Measurements from ENCODE around the gene ASPM. TPM values are rescaled to one million over a fixed set of nuclear protein-coding genes. Genes with fewer than 3 reads are reported as not detected.

ASPM gene
- total and polyA plus RNA-seq, 2 of the 4 experiments (the other 2 are of a cell fraction): 7.1 to 27.8 TPM

- no peak for ATAC-seq (ENCODE audit: low read depth)
- Histone ChIP-seq H2AFZ (replicated peaks; ENCODE audit: low read length, poor library complexity) (no peak overlapping the region), H3K4me2 (ENCODE audit: low read depth, low read length) (no peak overlapping the region), H3K9me1 (ENCODE audit: insufficient read depth, low read length) (no peaks in the 10 kb centered on the region), H3K23ac (ENCODE audit: low read depth, low read length) (no peak overlapping the region), H3K9ac (ENCODE audit: low read depth, low read length) (no peak overlapping the region), H2BK15ac (ENCODE audit: low read depth, low read length) (no peak overlapping the region), H4K20me1 (ENCODE audit: insufficient read depth, low read length) (no peaks in the 10 kb centered on the region), H2BK120ac (ENCODE audit: low read depth, low read length) (no peak overlapping the region), H3K27me3 (ENCODE audit: control insufficient read depth, insufficient read depth, low read length) (no peaks in the 10 kb centered on the region), H3K56ac (ENCODE audit: extremely low read depth, insufficient read depth, low read length) (no peak overlapping the region), H4K8ac (ENCODE audit: low read depth in 2 of 2, low read length in 2 of 2) (no peak overlapping the region), H3K14ac (replicated peaks; ENCODE audit: low read depth, low read length) (no peak overlapping the region), H3K79me1 (ENCODE audit: low read depth in 1 of 2, low read length in 2 of 2) (no peaks in the 10 kb centered on the region), H3K18ac (ENCODE audit: low read depth, low read length) (no peak overlapping the region), H3K9me3 (ENCODE audit: control insufficient read depth, insufficient read depth, low read length) (no peaks in the 10 kb centered on the region), H2BK5ac (ENCODE audit: low read depth, low read length, poor library complexity, severe bottlenecking) (no peak overlapping the region), H4K5ac (ENCODE audit: low read depth, low read length) (no peak overlapping the region), H3K36me3 (ENCODE audit: control insufficient read depth, insufficient read depth, low read length) (no peaks in the 10 kb centered on the region), H4K91ac (ENCODE audit: insufficient read depth, low read depth, low read length) (no peak overlapping the region), H3K4me1 (ENCODE audit: control insufficient read depth, insufficient read depth, low read length) (no peaks in the 10 kb centered on the region), H2AK9ac (replicated peaks; ENCODE audit: low read depth, low read length, poor library complexity) (no peak overlapping the region), H2BK20ac (ENCODE audit: low read depth, low read length) (no peak overlapping the region), H2AK5ac (ENCODE audit: low read depth, low read length) (no peak overlapping the region), H3K4ac (ENCODE audit: low read depth, low read length) (no peak overlapping the region), H3K27ac (ENCODE audit: insufficient read depth, low read length) (no peak overlapping the region), H3K4me3 (ENCODE audit: insufficient read depth, low read depth, low read length) (no peak overlapping the region)
- intact Hi-C loops (cut with micrococcal nuclease): no loop called here
- dilution Hi-C loops (cut with HindIII; ENCODE audit: low sequenced_read_pairs, unreplicated experiment): no loop called here
- no peak for DNase-seq
- TF ChIP-seq RFX5 (IDR thresholded peaks at IDR 0.05; ENCODE audit: low read depth, low read length) (no peak), RAD21 (IDR thresholded peaks at IDR 0.05; ENCODE audit: low read length) (no peak), NFE2L2 (IDR thresholded peaks at IDR 0.05; ENCODE audit: low read depth, low read length) (no peak), CHD1 (IDR thresholded peaks at IDR 0.05; ENCODE audit: low read depth, low read length) (no peak), POLR2A (IDR thresholded peaks at IDR 0.05; ENCODE audit: low read depth, low read length) (no peak), CTCF (conservative IDR thresholded peaks at IDR 0.05; ENCODE audit: low read depth, low read length) (no peak), USF2 (IDR thresholded peaks at IDR 0.05; ENCODE audit: low read depth, low read length) (no peak), MAZ (IDR thresholded peaks at IDR 0.05; ENCODE audit: borderline replicate concordance, low read depth, low read length) (no peak)
- ChIA-PET CTCF (no interaction called here), POLR2A (ENCODE audit: unreplicated experiment) (no interaction called here)
- in situ Hi-C loops (cut with MboI; ENCODE audit: low sequenced_read_pairs): no loop called here
- no CpG with 5 or more reads among the region's 4 CpGs for WGBS, 2 experiments (ENCODE audit: extremely low coverage in 2 of 2, insufficient read length in 1 of 2)
- BruUV-seq (replicated peaks): no TSS peak
Measured at GRCh38 chr1:197152662-197153061, 6.2 kb upstream of the ASPM start.

Measured in IMR-90 (cell line).